Neuronal stem cell (in vitro differentiated cells): ENCODE results near the gene TBK1.

Source experiments
- DNase-seq: peaks from one replicate; pipeline ENCODE4 v3.0.0-alpha.2; 2013; ENCODE audit warnings: low spot score
- H2AFZ ChIP-seq: one replicate; pipeline ENCODE4 v1.6.1; 2013; ENCODE audit warnings: mild to moderate bottlenecking, low read length, inconsistent platforms
- H2AK5ac ChIP-seq: 2 replicates; pipeline ENCODE4 v1.6.1; 2013; ENCODE audit warnings: low read depth, mild to moderate bottlenecking, inconsistent platforms, low read length, moderate library complexity, mixed read lengths
- H2BK120ac ChIP-seq: 2 replicates; pipeline ENCODE4 v1.6.1; 2013; ENCODE audit warnings: low read depth, mild to moderate bottlenecking, inconsistent platforms, low read length, moderate library complexity, mixed read lengths
- H2BK12ac ChIP-seq: one replicate; pipeline ENCODE4 v1.6.1; 2013; ENCODE audit warnings: low read length, inconsistent platforms
- H2BK15ac ChIP-seq: 2 replicates; pipeline ENCODE4 v1.6.1; 2013; ENCODE audit warnings: mild to moderate bottlenecking, low read length, inconsistent platforms, mixed read lengths
- H2BK5ac ChIP-seq: one replicate; pipeline ENCODE4 v1.6.1; 2013; ENCODE audit warnings: inconsistent platforms, mild to moderate bottlenecking, low read length, moderate library complexity
- H3K14ac ChIP-seq: one replicate; pipeline ENCODE4 v1.6.1; 2013; ENCODE audit warnings: low read length, inconsistent platforms
- H3K18ac ChIP-seq: 2 replicates; pipeline ENCODE4 v1.6.1; 2013; ENCODE audit warnings: low read length, inconsistent platforms
- H3K23ac ChIP-seq: 2 replicates; pipeline ENCODE4 v1.6.1; 2013; ENCODE audit warnings: low read depth, mild to moderate bottlenecking, mixed read lengths, low read length, inconsistent platforms; ENCODE audit not compliant: poor library complexity
- H3K27ac ChIP-seq: replicated peaks from 3 replicates; pipeline ENCODE4 v1.5.1; 2013; ENCODE audit warnings: low read length, inconsistent platforms
- H3K27me3 ChIP-seq, 3 experiments: 2 replicates each; pipeline ENCODE4 v1.6.1; 2013; ENCODE audit warnings: low read length in 3 of 3, mild to moderate bottlenecking in 2 of 3, inconsistent platforms in 1 of 3, low read depth in 1 of 3, mixed read lengths in 1 of 3, moderate library complexity in 1 of 3; ENCODE audit not compliant: control insufficient read depth in 3 of 3, insufficient read depth in 3 of 3
- H3K36me3 ChIP-seq, 2 donors: replicated peaks in 1 of 2; 2 replicates each; pipeline ENCODE4 v1.6.1; 2013; ENCODE audit warnings: low read length in 2 of 2; ENCODE audit not compliant: control insufficient read depth in 2 of 2, insufficient read depth in 2 of 2
- H3K4ac ChIP-seq: 2 replicates; pipeline ENCODE4 v1.6.1; 2013; ENCODE audit warnings: inconsistent platforms, mild to moderate bottlenecking, low read length, moderate library complexity
- H3K4me1 ChIP-seq, 2 donors: 1 replicate in 1 of 2; 2 replicates in 1 of 2; pipeline ENCODE4 v1.6.1; 2013; ENCODE audit warnings: low read length in 2 of 2, low read depth in 1 of 2; ENCODE audit not compliant: control insufficient read depth in 2 of 2, insufficient read depth in 1 of 2
- H3K4me2 ChIP-seq: one replicate; pipeline ENCODE4 v1.6.1; 2013; ENCODE audit warnings: mild to moderate bottlenecking, low read length, inconsistent platforms; ENCODE audit not compliant: insufficient read depth, poor library complexity, severe bottlenecking
- H3K4me3 ChIP-seq, 2 donors: 2 replicates each; pipeline ENCODE4 v1.5.1; 2013; ENCODE audit warnings: low read length in 2 of 2, mild to moderate bottlenecking in 2 of 2, inconsistent platforms in 1 of 2, moderate library complexity in 1 of 2
- H3K79me1 ChIP-seq: one replicate; pipeline ENCODE4 v1.6.1; 2013; ENCODE audit warnings: low read depth, mild to moderate bottlenecking, inconsistent platforms, low read length, moderate library complexity
- H3K9ac ChIP-seq: one replicate; pipeline ENCODE4 v1.6.1; 2013; ENCODE audit warnings: mild to moderate bottlenecking, low read depth, low read length, inconsistent platforms; ENCODE audit not compliant: poor library complexity
- H3K9me3 ChIP-seq, 2 donors: replicated peaks in 1 of 2; 2 replicates each; pipeline versions ENCODE3 to v1.6.1; 2013; ENCODE audit warnings: low read length in 2 of 2, mild to moderate bottlenecking in 2 of 2, inconsistent platforms in 1 of 2, low read depth in 1 of 2, mixed read lengths in 1 of 2, moderate library complexity in 1 of 2; ENCODE audit not compliant: control insufficient read depth in 2 of 2, insufficient read depth in 1 of 2
- H4K8ac ChIP-seq: one replicate; pipeline ENCODE4 v1.6.1; 2013; ENCODE audit warnings: low read depth, mild to moderate bottlenecking, inconsistent platforms, low read length, moderate library complexity
- H4K91ac ChIP-seq: one replicate; pipeline ENCODE4 v1.6.1; 2013; ENCODE audit warnings: low read length, low read depth, mild to moderate bottlenecking, inconsistent platforms; ENCODE audit not compliant: poor library complexity
- WGBS, 2 donors: extraction: QIAGEN DNeasy Blood & Tissue Kit; methylation state at CpG; one replicate each; pipeline ENCODE4 v1.1.7; 2013; ENCODE audit warnings: missing lambda C conversion rate in 2 of 2, mixed read lengths in 1 of 2; ENCODE audit not compliant: insufficient read length in 2 of 2, insufficient replicate concordance in 1 of 2; ENCODE audit errors: extremely low coverage in 2 of 2; 5-methylcytosine and 5-hydroxymethylcytosine counted together

The TBK1 gene

DNA sequence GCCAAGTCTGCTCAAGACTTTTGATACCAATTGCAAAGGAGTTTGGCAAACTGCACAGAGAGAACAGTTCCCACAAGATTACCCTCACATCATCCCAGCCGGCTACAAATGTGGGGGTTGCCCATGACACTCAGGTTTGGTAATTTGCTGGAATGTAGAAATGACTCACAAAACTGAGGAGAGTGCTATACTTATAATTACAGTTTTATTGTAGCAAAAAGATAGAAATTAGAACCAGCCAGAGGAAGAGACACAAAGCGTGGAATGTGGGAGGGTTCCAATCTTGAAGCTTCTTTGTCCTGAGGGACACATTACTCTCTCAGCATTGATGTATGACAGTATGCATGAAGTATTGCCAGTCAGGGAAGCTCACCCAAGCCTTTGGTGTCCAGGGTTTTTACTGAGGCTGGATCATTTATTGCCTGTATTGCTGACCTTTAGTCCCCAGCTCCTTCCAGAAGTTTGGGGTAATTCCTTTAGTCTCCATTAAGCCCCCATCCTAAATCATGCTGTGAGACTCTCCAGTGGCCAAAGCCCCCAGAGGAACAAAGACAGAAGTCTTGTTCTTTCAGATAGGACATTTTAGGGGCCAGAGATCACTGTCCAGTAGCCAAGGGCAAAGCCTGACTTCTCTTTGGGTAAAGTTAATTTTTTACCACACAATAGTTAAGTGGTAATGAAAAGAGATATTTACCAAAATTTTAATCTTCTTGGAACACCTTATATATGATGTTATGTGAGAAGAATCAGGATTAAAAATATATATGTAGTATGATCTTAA lies 9.9 kb downstream of the TBK1 start:
- no peaks in the 10 kb centered on the region for H3K79me1 ChIP-seq
- H3K9ac ChIP-seq = no peak overlapping the region
- H2AFZ ChIP-seq = no peak overlapping the region
- no peak overlapping the region for H3K14ac ChIP-seq
- H3K27ac ChIP-seq = no peak overlapping the region
- no CpG with 5 or more reads among the region's 2 CpGs for WGBS, 2 donors
- no peak for DNase-seq
- H2BK120ac ChIP-seq = no peak overlapping the region
- no peak overlapping the region for H2BK12ac ChIP-seq
- H3K4me2 ChIP-seq = no peak overlapping the region
- no peak overlapping the region for H4K8ac ChIP-seq
- no peak overlapping the region for H3K4me3 ChIP-seq
- no peak overlapping the region for H3K4ac ChIP-seq
- H3K18ac ChIP-seq = no peak overlapping the region
- H2AK5ac ChIP-seq = no peak overlapping the region
- no peak overlapping the region for H2BK15ac ChIP-seq
- peaks cover 0 to 5% of the 10 kb centered on the region in 2 donors for H3K4me1 ChIP-seq
- H2BK5ac ChIP-seq = no peak overlapping the region
- H4K91ac ChIP-seq = no peak overlapping the region
- H3K9me3 ChIP-seq = no peaks in the 10 kb centered on the region
- no peak overlapping the region for H3K23ac ChIP-seq
- peaks cover 2 to 90% of the 10 kb centered on the region in 2 donors for H3K36me3 ChIP-seq
- no peaks in the 10 kb centered on the region for H3K27me3 ChIP-seq

DNA sequence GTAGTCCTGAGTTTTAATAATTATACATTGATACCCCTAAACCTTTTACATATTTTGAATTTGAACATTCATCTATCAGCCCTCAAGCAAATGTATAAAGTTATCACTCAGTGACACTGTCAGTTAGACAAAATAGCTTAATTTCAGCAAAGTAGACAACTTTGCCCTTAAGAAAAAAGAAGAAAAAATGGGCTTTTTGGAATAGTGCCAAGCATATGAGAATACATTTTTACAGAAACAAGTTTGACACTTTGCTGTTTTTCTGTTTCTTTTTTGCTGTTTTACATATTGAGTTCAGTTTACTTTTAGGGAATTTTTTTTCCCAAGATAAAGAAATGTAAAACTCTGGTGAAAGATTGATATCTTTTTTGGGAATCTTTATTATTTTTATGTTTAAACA lies 14.3 kb downstream of the TBK1 start:
- H4K91ac ChIP-seq = no peak overlapping the region
- H3K27ac ChIP-seq = no peak overlapping the region
- H2BK12ac ChIP-seq = no peak overlapping the region
- no peak overlapping the region for H4K8ac ChIP-seq
- no peaks in the 10 kb centered on the region for H3K79me1 ChIP-seq
- no peak overlapping the region for H2BK5ac ChIP-seq
- H2AFZ ChIP-seq = no peak overlapping the region
- DNase-seq = no peak
- no peak overlapping the region for H2BK15ac ChIP-seq
- no peak overlapping the region for H2AK5ac ChIP-seq
- no peaks in the 10 kb centered on the region for H3K27me3 ChIP-seq
- no peak overlapping the region for H3K14ac ChIP-seq
- no peak overlapping the region for H3K4me2 ChIP-seq
- H3K18ac ChIP-seq = no peak overlapping the region
- H3K9ac ChIP-seq = no peak overlapping the region
- peaks cover 0 to 2% of the 10 kb centered on the region in 2 donors for H3K4me1 ChIP-seq
- no peak overlapping the region for H3K4me3 ChIP-seq
- H3K4ac ChIP-seq = no peak overlapping the region
- peaks cover 16 to 97% of the 10 kb centered on the region in 2 donors for H3K36me3 ChIP-seq
- H3K9me3 ChIP-seq = no peaks in the 10 kb centered on the region
- H2BK120ac ChIP-seq = no peak overlapping the region
- no peak overlapping the region for H3K23ac ChIP-seq

DNA sequence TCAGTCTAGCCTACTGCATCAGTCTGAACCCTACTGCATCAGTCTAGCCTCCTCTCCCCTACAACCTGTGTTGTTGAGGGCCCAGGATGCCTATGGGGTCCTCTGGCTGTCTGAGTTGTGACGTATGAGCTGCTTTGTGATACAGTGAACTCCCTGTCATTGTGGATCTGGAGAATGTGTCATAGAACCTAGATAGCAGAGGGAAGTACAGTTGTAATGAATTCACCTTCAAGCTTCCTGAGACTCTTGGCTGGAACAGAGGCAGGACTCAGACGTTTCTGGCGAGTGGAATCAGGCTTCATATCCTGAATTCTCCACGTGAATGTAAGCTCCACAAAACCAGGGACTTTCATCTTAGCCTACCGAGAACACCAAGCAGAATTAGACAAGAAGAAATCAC lies 17.0 kb downstream of the TBK1 start:
- no peaks in the 10 kb centered on the region for H3K27me3 ChIP-seq
- H4K91ac ChIP-seq = no peak overlapping the region
- no peak overlapping the region for H4K8ac ChIP-seq
- peaks cover 22 to 99% of the 10 kb centered on the region in 2 donors for H3K36me3 ChIP-seq
- no peak overlapping the region for H2AFZ ChIP-seq
- no peak overlapping the region for H3K4me2 ChIP-seq
- no peak overlapping the region for H2BK12ac ChIP-seq
- no peak overlapping the region for H3K23ac ChIP-seq
- H2BK15ac ChIP-seq = no peak overlapping the region
- no peak overlapping the region for H2AK5ac ChIP-seq
- no peak overlapping the region for H3K14ac ChIP-seq
- no peaks in the 10 kb centered on the region for H3K79me1 ChIP-seq
- no peak overlapping the region for H3K9ac ChIP-seq
- H3K27ac ChIP-seq = no peak overlapping the region
- no peaks in the 10 kb centered on the region for H3K4me1 ChIP-seq
- H3K18ac ChIP-seq = no peak overlapping the region
- H3K9me3 ChIP-seq = no peaks in the 10 kb centered on the region
- H3K4me3 ChIP-seq = no peak overlapping the region
- no peak for DNase-seq
- no peak overlapping the region for H3K4ac ChIP-seq
- WGBS, 2 donors = no CpG with 5 or more reads among the region's 5 CpGs
- H2BK5ac ChIP-seq = no peak overlapping the region
- no peak overlapping the region for H2BK120ac ChIP-seq

DNA sequence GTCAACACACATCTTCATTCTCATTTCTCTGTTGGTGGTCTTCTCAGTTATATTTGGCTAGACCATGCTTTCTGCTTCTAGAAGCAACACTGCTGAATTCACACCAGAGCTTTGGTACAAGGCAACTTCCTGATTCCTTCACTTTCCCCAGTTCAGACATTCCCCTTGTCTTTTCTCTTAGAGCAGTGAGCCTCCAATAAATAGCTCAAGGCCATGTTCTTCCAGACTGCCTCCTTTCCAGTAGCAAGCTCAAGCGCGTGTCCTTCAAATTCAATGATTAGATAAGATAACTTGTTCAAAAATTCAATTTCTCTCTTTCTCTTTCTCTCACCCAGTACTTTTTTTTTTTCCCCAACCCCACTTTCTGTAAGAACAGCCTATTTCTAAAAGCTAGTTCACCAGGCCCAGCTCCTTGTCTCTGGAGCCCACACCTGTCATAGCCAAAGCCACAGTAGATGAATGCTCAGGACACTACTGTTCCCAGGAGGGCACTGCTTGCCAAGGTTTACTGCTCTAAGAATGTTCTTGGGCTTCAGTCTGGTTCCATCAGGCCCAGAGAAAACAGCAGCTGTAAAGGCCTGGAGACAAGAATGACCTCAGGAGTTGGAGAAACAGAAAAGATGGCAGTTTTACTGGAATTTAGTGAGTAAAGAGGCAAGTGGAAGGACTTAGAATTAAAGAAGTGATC lies 17.7 kb downstream of the TBK1 start:
- Histone ChIP-seq H2BK15ac (no peak overlapping the region), H4K91ac (no peak overlapping the region), H3K79me1 (no peaks in the 10 kb centered on the region), H3K36me3 (peaks cover 22 to 99% of the 10 kb centered on the region in 2 donors), H3K18ac (no peak overlapping the region), H3K27ac (no peak overlapping the region), H3K23ac (no peak overlapping the region), H3K4ac (no peak overlapping the region), H3K4me3 (no peak overlapping the region), H3K14ac (no peak overlapping the region), H2BK12ac (no peak overlapping the region), H2AFZ (no peak overlapping the region), H3K4me1 (no peaks in the 10 kb centered on the region), H3K4me2 (no peak overlapping the region), H4K8ac (no peak overlapping the region), H2AK5ac (no peak overlapping the region), H3K9ac (no peak overlapping the region), H2BK5ac (no peak overlapping the region), H2BK120ac (no peak overlapping the region), H3K27me3 (no peaks in the 10 kb centered on the region), H3K9me3 (no peaks in the 10 kb centered on the region)
- no CpG with 5 or more reads among the region's 2 CpGs for WGBS, 2 donors
- DNase-seq = no peak
